HCT116 (cell line): ENCODE measurements around the gene OR10H4. TPM values are rescaled to one million over a fixed set of nuclear protein-coding genes. Genes with fewer than 3 reads are reported as not detected.

Source experiments
- ATAC-seq: fragments of 200-7000 bp; cut with Tn5 transposase; 2 replicates; pipeline ENCODE4 v1.9.1; 2020; ENCODE audit warnings: mild to moderate bottlenecking, moderate library complexity
- BruUV-seq: library from RNA; stranded (reverse); fragments of 400-500 nt; replicated peaks from 2 replicates; lab custom pipeline; 2021; lab: Mats Ljungman, UMichigan
- CTCF ChIA-PET: fragments of 300-600 bp; sonication (Branson Sonifier 250); formaldehyde crosslinking; loops from one replicate; lab custom pipeline; 2021; ENCODE audit warnings: antibody characterized with exemption; lab: Charles Lee
- POLR2A ChIA-PET: fragments of 300-600, 350-600 bp; sonication (Branson Sonifier 250); formaldehyde crosslinking; loops from one replicate; lab custom pipeline; 2021; ENCODE audit warnings: antibody characterized with exemption; lab: Charles Lee
- RAD21 ChIA-PET, 2 experiments: fragments of 300-600 bp; sonication (Branson Sonifier 250); formaldehyde crosslinking; loops; one replicate each; lab custom pipeline; 2023; ENCODE audit warnings: low total read pairs in 2 of 2; ENCODE audit not compliant: uncharacterized antibody in 2 of 2, unreplicated experiment in 2 of 2, low non-redundant PET in 1 of 2; lab: Charles Lee
- DNase-seq: peaks from one replicate; pipeline ENCODE4 v3.0.0-alpha.2; 2010; ENCODE audit warnings: low read depth, low spot score
- H2AFZ ChIP-seq: fragments of 200-600 bp; shearing (Covaris generic), sonication (generic); 2 replicates; pipeline ENCODE4 v1.6.1; 2017; ENCODE audit warnings: low read depth, mixed run types, mixed read lengths, antibody characterized with exemption, low read length; ENCODE audit not compliant: poor library complexity, severe bottlenecking
- H3K27ac ChIP-seq: 2 replicates; pipeline ENCODE4 v1.5.1; 2012; ENCODE audit warnings: low read depth, low read length
- H3K27me3 ChIP-seq: fragments of 200-600 bp; sonication (generic); 2 replicates; pipeline ENCODE4 v1.6.1; 2016; ENCODE audit warnings: mixed run types, low read length, mixed read lengths; ENCODE audit not compliant: insufficient read depth
- H3K36me3 ChIP-seq, 2 experiments: fragments of 200-500 bp in 1 of 2; fragments of 200-600 bp in 1 of 2; sonication (Bioruptor generic) in 1 of 2; sonication (generic) in 1 of 2; 2 replicates each; pipeline versions ENCODE4 v1.5.1 to v1.6.1; 2014 to 2016; ENCODE audit warnings: low read length in 2 of 2, inconsistent platforms in 1 of 2, mixed read lengths in 1 of 2, mixed run types in 1 of 2; ENCODE audit not compliant: insufficient read depth in 2 of 2, control insufficient read depth in 1 of 2
- H3K4me1 ChIP-seq, 2 experiments: fragments of 200-600 bp in 1 of 2; sonication (generic) in 1 of 2; 2 replicates each; pipeline versions ENCODE4 v1.5.1 to v1.6.1; 2012 to 2017; ENCODE audit warnings: low read length in 2 of 2, inconsistent platforms in 1 of 2, mild to moderate bottlenecking in 1 of 2, mixed read lengths in 1 of 2, mixed run types in 1 of 2, moderate library complexity in 1 of 2; ENCODE audit not compliant: insufficient read depth in 2 of 2, control insufficient read depth in 1 of 2
- H3K4me2 ChIP-seq: fragments of 200-600 bp; sonication (generic); 2 replicates; pipeline ENCODE4 v1.6.1; 2017; ENCODE audit warnings: mixed run types, low read length, mixed read lengths
- H3K4me3 ChIP-seq, 2 experiments: fragments of 200-600 bp in 1 of 2; sonication (generic) in 1 of 2; replicated peaks in 1 of 2; 2 replicates each; pipeline ENCODE4 v1.5.1; 2011 to 2016; ENCODE audit warnings: low read length in 2 of 2, control low read depth in 1 of 2, low read depth in 1 of 2, mild to moderate bottlenecking in 1 of 2, mixed read lengths in 1 of 2, mixed run types in 1 of 2
- H3K79me2 ChIP-seq: fragments of 200-600 bp; sonication (generic); 2 replicates; pipeline ENCODE4 v1.6.1; 2017; ENCODE audit warnings: mild to moderate bottlenecking, mixed run types, low read length, moderate library complexity, mixed read lengths; ENCODE audit not compliant: insufficient read depth
- H3K9ac ChIP-seq: fragments of 200-600 bp; sonication (generic); 2 replicates; pipeline ENCODE4 v1.6.1; 2016; ENCODE audit warnings: low read length, mixed read lengths
- H3K9me2 ChIP-seq: fragments of 200-600 bp; sonication (generic), shearing (Covaris generic); 2 replicates; pipeline ENCODE4 v1.6.1; 2017; ENCODE audit warnings: mixed run types, mild to moderate bottlenecking, moderate library complexity; ENCODE audit not compliant: insufficient read depth
- H3K9me3 ChIP-seq, 2 experiments: fragments of 200-500 bp in 1 of 2; fragments of 200-600 bp in 1 of 2; sonication (Bioruptor generic) in 1 of 2; sonication (generic) in 1 of 2; 2 replicates each; pipeline ENCODE4 v1.6.1; 2014 to 2017; ENCODE audit warnings: low read length in 2 of 2, mixed read lengths in 2 of 2, inconsistent platforms in 1 of 2, low read depth in 1 of 2, mild to moderate bottlenecking in 1 of 2, mixed run types in 1 of 2, moderate library complexity in 1 of 2; ENCODE audit not compliant: control insufficient read depth in 1 of 2, insufficient read depth in 1 of 2
- H4K20me1 ChIP-seq: fragments of 200-600 bp; sonication (generic), shearing (Covaris generic); 2 replicates; pipeline ENCODE4 v1.6.1; 2017; ENCODE audit warnings: mixed run types, mild to moderate bottlenecking, moderate library complexity; ENCODE audit not compliant: insufficient read depth
- CEBPB ChIP-seq: IDR thresholded peaks from 2 replicates; pipeline ENCODE4 v1.6.1; 2012; ENCODE audit warnings: low read depth
- ELF1 ChIP-seq: IDR thresholded peaks from 2 replicates; pipeline ENCODE4 v1.6.1; 2012; ENCODE audit warnings: low read depth, borderline replicate concordance
- JUND ChIP-seq: IDR thresholded peaks from 2 replicates; pipeline ENCODE4 v1.6.1; 2012
- POLR2A ChIP-seq: IDR thresholded peaks from 2 replicates; pipeline ENCODE4 v1.7.0; 2011; ENCODE audit warnings: borderline replicate concordance; ENCODE audit not compliant: insufficient read depth, insufficient read length; ENCODE audit errors: extremely low read depth
- SP1 ChIP-seq: IDR thresholded peaks from 2 replicates; pipeline ENCODE4 v1.6.1; 2012; ENCODE audit warnings: low read depth
- SRF ChIP-seq: IDR thresholded peaks from 2 replicates; pipeline ENCODE4 v1.6.1; 2012; ENCODE audit warnings: low read depth
- TCF7L2 ChIP-seq: IDR thresholded peaks from 2 replicates; pipeline ENCODE4 v1.7.0; 2011; ENCODE audit warnings: borderline replicate concordance, inconsistent platforms; ENCODE audit not compliant: insufficient read depth, insufficient read length; ENCODE audit errors: extremely low read depth
- YY1 ChIP-seq: IDR thresholded peaks from 2 replicates; pipeline ENCODE4 v1.6.1; 2011; ENCODE audit warnings: low read length, low read depth, moderate library complexity, mild to moderate bottlenecking; ENCODE audit not compliant: insufficient replicate concordance; ENCODE audit errors: extremely low read depth
- ZFX ChIP-seq: fragments of 450-650 bp; IDR thresholded peaks from 2 replicates; pipeline ENCODE4 v1.6.1; 2017
- intact Hi-C: fragments of 100-400 bp; cut with micrococcal nuclease; formaldehyde crosslinking; loops from 2 replicates; pipeline ENCODE4 v1.10.0; 2022
- total RNA-seq: library from RNA; stranded (reverse); gene quantifications from one replicate; pipeline ENCODE4 v1.2.1, GENCODE V29; 2021; ENCODE audit not compliant: unreplicated experiment
- TF ChIP-seq, protein P1 (sequence below): IDR thresholded peaks from 2 replicates; pipeline ENCODE4 v1.6.1; 2012; ENCODE audit warnings: low read depth

OR10H4 gene
- total RNA-seq, 1 experiment from 2014 or later = not detected

DNA sequence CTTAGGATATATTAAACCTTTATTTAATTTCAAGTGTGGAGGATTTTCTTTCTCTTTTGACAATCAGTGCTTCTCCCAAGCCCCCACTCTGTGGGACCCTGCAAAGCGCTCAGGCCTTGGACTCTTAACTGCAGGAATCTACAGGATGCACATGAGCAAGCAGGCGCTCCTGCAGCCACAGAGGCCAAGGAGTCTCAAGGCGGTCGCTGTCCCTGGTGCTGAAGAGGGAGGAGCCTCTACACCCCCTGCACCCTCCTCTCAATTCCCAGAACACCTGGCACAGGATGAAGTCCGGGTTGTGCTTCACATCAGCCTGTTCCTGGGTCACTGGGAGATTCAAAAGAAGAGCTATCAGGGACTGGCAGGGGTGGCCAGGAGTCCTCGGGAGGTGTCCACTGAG lies 13.5 kb downstream of the OR10H4 start:
- Histone ChIP-seq H3K4me2 (no peak overlapping the region), H4K20me1 (no peaks in the 10 kb centered on the region), H3K27ac (no peak overlapping the region), H3K9ac (no peak overlapping the region)
- CTCF ChIA-PET = no interaction called here
- POLR2A ChIA-PET = no interaction called here
- TF ChIP-seq SP1 = no peak
- TF ChIP-seq, protein P1, sequence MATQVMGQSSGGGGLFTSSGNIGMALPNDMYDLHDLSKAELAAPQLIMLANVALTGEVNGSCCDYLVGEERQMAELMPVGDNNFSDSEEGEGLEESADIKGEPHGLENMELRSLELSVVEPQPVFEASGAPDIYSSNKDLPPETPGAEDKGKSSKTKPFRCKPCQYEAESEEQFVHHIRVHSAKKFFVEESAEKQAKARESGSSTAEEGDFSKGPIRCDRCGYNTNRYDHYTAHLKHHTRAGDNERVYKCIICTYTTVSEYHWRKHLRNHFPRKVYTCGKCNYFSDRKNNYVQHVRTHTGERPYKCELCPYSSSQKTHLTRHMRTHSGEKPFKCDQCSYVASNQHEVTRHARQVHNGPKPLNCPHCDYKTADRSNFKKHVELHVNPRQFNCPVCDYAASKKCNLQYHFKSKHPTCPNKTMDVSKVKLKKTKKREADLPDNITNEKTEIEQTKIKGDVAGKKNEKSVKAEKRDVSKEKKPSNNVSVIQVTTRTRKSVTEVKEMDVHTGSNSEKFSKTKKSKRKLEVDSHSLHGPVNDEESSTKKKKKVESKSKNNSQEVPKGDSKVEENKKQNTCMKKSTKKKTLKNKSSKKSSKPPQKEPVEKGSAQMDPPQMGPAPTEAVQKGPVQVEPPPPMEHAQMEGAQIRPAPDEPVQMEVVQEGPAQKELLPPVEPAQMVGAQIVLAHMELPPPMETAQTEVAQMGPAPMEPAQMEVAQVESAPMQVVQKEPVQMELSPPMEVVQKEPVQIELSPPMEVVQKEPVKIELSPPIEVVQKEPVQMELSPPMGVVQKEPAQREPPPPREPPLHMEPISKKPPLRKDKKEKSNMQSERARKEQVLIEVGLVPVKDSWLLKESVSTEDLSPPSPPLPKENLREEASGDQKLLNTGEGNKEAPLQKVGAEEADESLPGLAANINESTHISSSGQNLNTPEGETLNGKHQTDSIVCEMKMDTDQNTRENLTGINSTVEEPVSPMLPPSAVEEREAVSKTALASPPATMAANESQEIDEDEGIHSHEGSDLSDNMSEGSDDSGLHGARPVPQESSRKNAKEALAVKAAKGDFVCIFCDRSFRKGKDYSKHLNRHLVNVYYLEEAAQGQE = peak; percentile 95
- TF ChIP-seq, all 23 proteins: peak for 1
- H3K4me3 ChIP-seq = no peak overlapping the region
- no TSS peak for BruUV-seq
- no peak overlapping the region for H2AFZ ChIP-seq
- ATAC-seq = peak; percentile 75; the same call in 1 of the 2 replicates
- H3K9me3 ChIP-seq = no peaks in the 10 kb centered on the region
- no peaks in the 10 kb centered on the region for H3K79me2 ChIP-seq
- H3K36me3 ChIP-seq = no peaks in the 10 kb centered on the region
- RAD21 ChIA-PET = no interaction called here
- H3K27me3 ChIP-seq = no peaks in the 10 kb centered on the region
- no peaks in the 10 kb centered on the region for H3K9me2 ChIP-seq
- intact Hi-C loops = no loop called here
- DNase-seq = no peak
- no peaks in the 10 kb centered on the region for H3K4me1 ChIP-seq

DNA sequence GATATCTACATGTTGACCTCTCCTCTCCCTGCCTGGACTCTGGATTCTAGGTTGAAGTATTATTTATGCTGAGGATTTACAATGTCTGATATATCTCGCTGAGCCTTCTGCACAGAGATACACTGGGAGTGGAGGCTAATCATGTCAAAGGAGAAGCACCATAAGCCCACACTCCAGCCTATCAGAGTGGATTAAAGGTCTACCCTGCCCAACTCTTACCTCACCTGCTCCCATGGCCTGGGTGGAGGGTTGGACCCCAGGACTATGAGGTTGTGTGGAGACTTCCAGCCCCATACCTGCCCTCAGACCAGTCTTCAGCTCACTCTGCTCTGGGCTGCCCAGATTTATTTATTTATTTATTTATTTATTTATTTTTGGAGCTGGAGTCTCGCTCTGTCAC lies 15.4 kb downstream of the OR10H4 start:
- no peaks in the 10 kb centered on the region for H3K27me3 ChIP-seq
- RAD21 ChIA-PET = no interaction called here
- no peak overlapping the region for H3K27ac ChIP-seq
- H3K4me1 ChIP-seq = no peaks in the 10 kb centered on the region
- TF ChIP-seq ZFX (no peak), JUND (no peak), TCF7L2 (no peak), POLR2A (no peak), ELF1 (no peak), CEBPB (no peak), SRF (no peak), YY1 (no peak)
- TF ChIP-seq, all 23 proteins: peak for 0
- H3K4me3 ChIP-seq = no peak overlapping the region
- H3K9me3 ChIP-seq = no peaks in the 10 kb centered on the region
- H3K9ac ChIP-seq = no peak overlapping the region
- H3K36me3 ChIP-seq = no peaks in the 10 kb centered on the region
- no peak for DNase-seq
- ATAC-seq = no peak
- H3K9me2 ChIP-seq = no peaks in the 10 kb centered on the region
- intact Hi-C loops = no loop called here
- POLR2A ChIA-PET = no interaction called here
- H3K4me2 ChIP-seq = no peak overlapping the region
- no peaks in the 10 kb centered on the region for H4K20me1 ChIP-seq
- no peak overlapping the region for H2AFZ ChIP-seq
- BruUV-seq = no TSS peak
- H3K79me2 ChIP-seq = no peaks in the 10 kb centered on the region
- CTCF ChIA-PET = no interaction called here
